Daoy (cell line): Measurements from ENCODE around the gene TMEM63C. TPM values are rescaled to one million over a fixed set of nuclear protein-coding genes. Genes with fewer than 3 reads are reported as not detected.

Experiments used
- total RNA-seq: library from RNA; depleted of rRNA; stranded (reverse); fragments of >200 nt; shearing (Covaris generic); gene quantifications from 2 replicates; pipeline ENCODE4 v1.2.3, GENCODE V29; 2014; rRNA removed

The TMEM63C gene
- total RNA-seq, 1 experiment from 2014 or later = 0.63 TPM

Other genes starting within 250 kb of the TMEM63C start
- gene IRF2BPL, start 153.1 kb upstream of the TMEM63C start, total RNA-seq = 28.6 and 31.5 TPM in 2 replicates
- gene CIPC, start 83.5 kb upstream of the TMEM63C start, total RNA-seq = 12.7 and 15.6 TPM in 2 replicates
- not detected in 2 replicates for gene ZDHHC22, start 40.0 kb upstream of the TMEM63C start, total RNA-seq
- not detected in 2 replicates for gene NGB, start 89.4 kb downstream of the TMEM63C start, total RNA-seq
- gene POMT2, start 139.1 kb downstream of the TMEM63C start, total RNA-seq = 11.7 and 23.5 TPM in 2 replicates
- gene GSTZ1, start 139.2 kb downstream of the TMEM63C start, total RNA-seq = 48.9 and 78.4 TPM in 2 replicates
- gene TMED8, start 195.3 kb downstream of the TMEM63C start, total RNA-seq = 15.4 and 17.2 TPM in 2 replicates
- 3.0 and 4.5 TPM in 2 replicates for gene SAMD15, start 195.6 kb downstream of the TMEM63C start, total RNA-seq
- gene NOXRED1, start 241.7 kb downstream of the TMEM63C start, total RNA-seq = 1.3 and 1.4 TPM in 2 replicates